Astrocyte (in vitro differentiated cells and primary cell): ENCODE measurements around the gene GPR32.

Experiments
- EZH2 ChIP-seq: IDR thresholded peaks from 2 replicates; pipeline ENCODE4 v1.6.1; 2012; ENCODE audit warnings: mild to moderate bottlenecking, low read length, inconsistent platforms; ENCODE audit not compliant: insufficient read depth
- TF ChIP-seq, protein P1 (sequence below): IDR thresholded peaks from 2 replicates; pipeline ENCODE4 v1.5.1; 2011; ENCODE audit warnings: low read depth, mild to moderate bottlenecking, inconsistent platforms, low read length, moderate library complexity; ENCODE audit not compliant: insufficient read depth

GRCh38 chr19:50790922-50791467 is 20.7 kb downstream of the GPR32 start:
- TF ChIP-seq, protein P1, sequence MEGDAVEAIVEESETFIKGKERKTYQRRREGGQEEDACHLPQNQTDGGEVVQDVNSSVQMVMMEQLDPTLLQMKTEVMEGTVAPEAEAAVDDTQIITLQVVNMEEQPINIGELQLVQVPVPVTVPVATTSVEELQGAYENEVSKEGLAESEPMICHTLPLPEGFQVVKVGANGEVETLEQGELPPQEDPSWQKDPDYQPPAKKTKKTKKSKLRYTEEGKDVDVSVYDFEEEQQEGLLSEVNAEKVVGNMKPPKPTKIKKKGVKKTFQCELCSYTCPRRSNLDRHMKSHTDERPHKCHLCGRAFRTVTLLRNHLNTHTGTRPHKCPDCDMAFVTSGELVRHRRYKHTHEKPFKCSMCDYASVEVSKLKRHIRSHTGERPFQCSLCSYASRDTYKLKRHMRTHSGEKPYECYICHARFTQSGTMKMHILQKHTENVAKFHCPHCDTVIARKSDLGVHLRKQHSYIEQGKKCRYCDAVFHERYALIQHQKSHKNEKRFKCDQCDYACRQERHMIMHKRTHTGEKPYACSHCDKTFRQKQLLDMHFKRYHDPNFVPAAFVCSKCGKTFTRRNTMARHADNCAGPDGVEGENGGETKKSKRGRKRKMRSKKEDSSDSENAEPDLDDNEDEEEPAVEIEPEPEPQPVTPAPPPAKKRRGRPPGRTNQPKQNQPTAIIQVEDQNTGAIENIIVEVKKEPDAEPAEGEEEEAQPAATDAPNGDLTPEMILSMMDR, result no peak
- TF ChIP-seq EZH2, result no peak
